ENCODE results near the gene CDK14.

Gene CDK14

GRCh38 chr7:91182819-91183764 is 587.0 kb downstream of the CDK14 start:
- DNase-seq, result no peak

- DNase-seq, result no peak
These were observed 589.6 kb downstream of the CDK14 start for GRCh38 chr7:91185771-91186170.

GRCh38 chr7:91187061-91187460 is 590.9 kb downstream of the CDK14 start:
- no peak for DNase-seq

GRCh38 chr7:91191771-91192170 is 595.6 kb downstream of the CDK14 start:
- no peak for DNase-seq

- DNase-seq, result no peak
These were observed 597.0 kb downstream of the CDK14 start for GRCh38 chr7:91193141-91193540.

GRCh38 chr7:91194841-91195240 is 598.7 kb downstream of the CDK14 start:
- DNase-seq, result no peak

GRCh38 chr7:91196058-91196457 is 599.9 kb downstream of the CDK14 start:
- no peak for DNase-seq

- no peak for DNase-seq
These were observed 602.2 kb downstream of the CDK14 start for GRCh38 chr7:91198371-91198770.

GRCh38 chr7:91199601-91200000 is 603.5 kb downstream of the CDK14 start:
- DNase-seq, result no peak

- no peak for DNase-seq
These were observed 605.5 kb downstream of the CDK14 start for GRCh38 chr7:91201442-91202113.

- DNase-seq, result no peak
These were observed 610.3 kb downstream of the CDK14 start for GRCh38 chr7:91206361-91206960.

- DNase-seq, result no peak
These were observed 616.5 kb downstream of the CDK14 start for GRCh38 chr7:91212582-91212981.

GRCh38 chr7:91226411-91226810 is 630.3 kb downstream of the CDK14 start:
- no peak for DNase-seq

- no peak for DNase-seq
These were observed 632.2 kb downstream of the CDK14 start for GRCh38 chr7:91228327-91228726.

GRCh38 chr7:91228927-91229558 is 632.9 kb downstream of the CDK14 start:
- no peak for DNase-seq

GRCh38 chr7:91230100-91230499 is 634.0 kb downstream of the CDK14 start:
- no peak for DNase-seq

GRCh38 chr7:91230503-91230902 is 634.4 kb downstream of the CDK14 start:
- DNase-seq, result no peak

- no peak for DNase-seq
These were observed 637.1 kb downstream of the CDK14 start for GRCh38 chr7:91233212-91233611.

- no peak for DNase-seq
These were observed 639.2 kb downstream of the CDK14 start for GRCh38 chr7:91235211-91235832.

- no peak for DNase-seq
These were observed 643.1 kb downstream of the CDK14 start for GRCh38 chr7:91239171-91239604.

- no peak for DNase-seq
These were observed 643.7 kb downstream of the CDK14 start for GRCh38 chr7:91239772-91240171.

GRCh38 chr7:91240376-91240941 is 644.3 kb downstream of the CDK14 start:
- no peak for DNase-seq
